Measurements from ENCODE around the gene DENND5A. TPM values are rescaled to one million over a fixed set of nuclear protein-coding genes. Genes with fewer than 3 reads are reported as not detected.
"Not testable (repeated sequence)": the region's sequence is repeated elsewhere in the genome, so short reads cannot be mapped to it uniquely, and the experiment has no call there.

DENND5A gene
- polyA plus RNA-seq, 3 donors, result 24.4 to 291 (median 37.5) TPM

- no peak overlapping the region for H3K27ac ChIP-seq (ENCODE audit: low read depth in 1 of 2, low read length in 2 of 2)
- TF ChIP-seq CTCF (IDR thresholded peaks at IDR 0.05), result no peak
- no peak overlapping the region for H3K9ac ChIP-seq (ENCODE audit: insufficient read depth, low read length, poor library complexity, severe bottlenecking)
- peaks cover 99% of the 10 kb centered on the region for H4K20me1 ChIP-seq (ENCODE audit: insufficient read depth, low read length)
- Mint-ChIP-seq H3K36me3 (peaks cover 0 to 3% of the 10 kb centered on the region in 2 donors), H3K27ac (peak overlapping the region in 2 of 7 donors; percentile 50 to 54), H3K4me1 (peaks cover 47% of the 10 kb centered on the region), H3K9me3 (peaks cover 0 to 2% (median 0%) of the 10 kb centered on the region in 7 donors), H3K27me3 (ENCODE audit: low read depth in 3 of 3) (peaks cover 0 to 2% (median 0%) of the 10 kb centered on the region in 3 donors), H3K4me3 (no peak overlapping the region)
- WGBS (ENCODE audit: insufficient coverage), result no CpG with 5 or more reads among the region's 1 CpG
- DNase-seq, result no peak
- no peaks in the 10 kb centered on the region for H3K9me3 ChIP-seq (replicated peaks in 1 of 2; ENCODE audit: control insufficient read depth in 1 of 2, insufficient read depth in 1 of 2, low read length in 2 of 2)
- intact Hi-C loops (cut with micrococcal nuclease), result no loop called here
- no peak overlapping the region for H3K4me2 ChIP-seq (replicated peaks; ENCODE audit: extremely low read depth, low read length, poor library complexity, severe bottlenecking)
- H2AFZ ChIP-seq (ENCODE audit: insufficient read depth, low read depth, low read length, poor library complexity, severe bottlenecking), result no peak overlapping the region
- no peak overlapping the region for H3K4me3 ChIP-seq (replicated peaks in 1 of 3; ENCODE audit: low read depth in 2 of 3, low read length in 3 of 3)
- no peaks in the 10 kb centered on the region for H3K36me3 ChIP-seq (replicated peaks in 1 of 2; ENCODE audit: control insufficient read depth in 1 of 2, insufficient read depth in 2 of 2, low read length in 2 of 2)
- H3K27me3 ChIP-seq (ENCODE audit: control insufficient read depth in 2 of 2, insufficient read depth in 2 of 2, low read length in 2 of 2), result no peaks in the 10 kb centered on the region
- peaks cover 98% of the 10 kb centered on the region for H3K79me2 ChIP-seq (ENCODE audit: insufficient read depth, low read length)
- H3K4me1 ChIP-seq (ENCODE audit: control insufficient read depth in 1 of 2, insufficient read depth in 2 of 2, low read length in 2 of 2), result peaks cover 18 to 26% of the 10 kb centered on the region in 2 donors
Observed at GRCh38 chr11:9225748-9226298, 39.3 kb downstream of the DENND5A start.

GRCh38 chr11:9222654-9223053 is 42.5 kb downstream of the DENND5A start:
- peaks cover 51% of the 10 kb centered on the region for H3K4me1 Mint-ChIP-seq
- no peak for TF ChIP-seq CTCF (IDR thresholded peaks at IDR 0.05)

GRCh38 chr11:9220853-9221252 is 44.3 kb downstream of the DENND5A start:
- peaks cover 36% of the 10 kb centered on the region for H3K4me1 Mint-ChIP-seq
- H3K4me3 ChIP-seq (replicated peaks in 1 of 3; ENCODE audit: low read depth in 2 of 3, low read length in 3 of 3); H3K36me3 ChIP-seq (replicated peaks in 1 of 2; ENCODE audit: control insufficient read depth in 1 of 2, insufficient read depth in 2 of 2, low read length in 2 of 2); H2AFZ ChIP-seq (ENCODE audit: insufficient read depth, low read depth, low read length, poor library complexity, severe bottlenecking); H3K9me3 ChIP-seq (replicated peaks in 1 of 2; ENCODE audit: control insufficient read depth in 1 of 2, insufficient read depth in 1 of 2, low read length in 2 of 2); H3K4me3 Mint-ChIP-seq; H3K9me3 Mint-ChIP-seq; H3K4me2 ChIP-seq (replicated peaks; ENCODE audit: extremely low read depth, low read length, poor library complexity, severe bottlenecking); H3K36me3 Mint-ChIP-seq; H3K27me3 ChIP-seq (ENCODE audit: control insufficient read depth in 2 of 2, insufficient read depth in 2 of 2, low read length in 2 of 2); H3K27ac ChIP-seq (ENCODE audit: low read depth in 1 of 2, low read length in 2 of 2); H3K27me3 Mint-ChIP-seq (ENCODE audit: low read depth in 3 of 3); H3K9ac ChIP-seq (ENCODE audit: insufficient read depth, low read length, poor library complexity, severe bottlenecking); intact Hi-C loops (cut with micrococcal nuclease); DNase-seq: not testable (repeated sequence)
- peaks cover 6 to 19% of the 10 kb centered on the region in 2 donors for H3K4me1 ChIP-seq (ENCODE audit: control insufficient read depth in 1 of 2, insufficient read depth in 2 of 2, low read length in 2 of 2)
- peaks cover 98% of the 10 kb centered on the region for H3K79me2 ChIP-seq (ENCODE audit: insufficient read depth, low read length)
- peaks cover 99% of the 10 kb centered on the region for H4K20me1 ChIP-seq (ENCODE audit: insufficient read depth, low read length)
- no CpG with 5 or more reads among the region's 9 CpGs for WGBS (ENCODE audit: insufficient coverage)
- peak overlapping the region in 2 of 7 donors; percentile 15 to 71 for H3K27ac Mint-ChIP-seq

More at GRCh38 chr11:9222654-9223053, 42.5 kb downstream of the DENND5A start:
- no peak overlapping the region for H3K4me3 ChIP-seq (replicated peaks in 1 of 3; ENCODE audit: low read depth in 2 of 3, low read length in 3 of 3)
- H3K27ac ChIP-seq (ENCODE audit: low read depth in 1 of 2, low read length in 2 of 2), result peak overlapping the region in 1 of 2 donors; percentile 37
- Mint-ChIP-seq H3K36me3 (peaks cover 3% of the 10 kb centered on the region in 2 donors), H3K4me3 (no peak overlapping the region), H3K27ac (peak overlapping the region in 1 of 7 donors; percentile 60), H3K9me3 (no peaks in the 10 kb centered on the region), H3K27me3 (ENCODE audit: low read depth in 3 of 3) (peaks cover 0 to 2% (median 0%) of the 10 kb centered on the region in 3 donors)
- peaks cover 97% of the 10 kb centered on the region for H3K79me2 ChIP-seq (ENCODE audit: insufficient read depth, low read length)
- 25% methylated on average over 2 of the region's 3 CpGs for WGBS (ENCODE audit: insufficient coverage)
- intact Hi-C loops (cut with micrococcal nuclease), result no loop called here
- DNase-seq, result no peak
- peaks cover 11 to 27% of the 10 kb centered on the region in 2 donors for H3K4me1 ChIP-seq (ENCODE audit: control insufficient read depth in 1 of 2, insufficient read depth in 2 of 2, low read length in 2 of 2)
- H3K36me3 ChIP-seq (replicated peaks in 1 of 2; ENCODE audit: control insufficient read depth in 1 of 2, insufficient read depth in 2 of 2, low read length in 2 of 2), result no peaks in the 10 kb centered on the region
- H3K9ac ChIP-seq (ENCODE audit: insufficient read depth, low read length, poor library complexity, severe bottlenecking), result no peak overlapping the region
- no peak overlapping the region for H3K4me2 ChIP-seq (replicated peaks; ENCODE audit: extremely low read depth, low read length, poor library complexity, severe bottlenecking)
- H4K20me1 ChIP-seq (ENCODE audit: insufficient read depth, low read length), result peaks cover 98% of the 10 kb centered on the region
- H2AFZ ChIP-seq (ENCODE audit: insufficient read depth, low read depth, low read length, poor library complexity, severe bottlenecking), result no peak overlapping the region
- no peaks in the 10 kb centered on the region for H3K27me3 ChIP-seq (ENCODE audit: control insufficient read depth in 2 of 2, insufficient read depth in 2 of 2, low read length in 2 of 2)
- H3K9me3 ChIP-seq (replicated peaks in 1 of 2; ENCODE audit: control insufficient read depth in 1 of 2, insufficient read depth in 1 of 2, low read length in 2 of 2), result no peaks in the 10 kb centered on the region

Measured in CD14-positive monocyte (primary cell).